Loucy (cell line): ENCODE results near the gene ZNF587.

ENCODE experiments used
- H2AFZ ChIP-seq: fragments of 200-600 bp; sonication (generic); 2 replicates; pipeline ENCODE4 v1.6.0; 2016; ENCODE audit warnings: antibody characterized with exemption, mild to moderate bottlenecking, low read length, moderate library complexity
- H3F3A ChIP-seq: fragments of 200-600 bp; 2 replicates; pipeline ENCODE4 v1.6.0; 2016; ENCODE audit warnings: antibody characterized with exemption, low read depth, mild to moderate bottlenecking
- H3K27me3 ChIP-seq: fragments of 200-600 bp; sonication (generic); 2 replicates; pipeline ENCODE4 v1.6.1; 2014; ENCODE audit warnings: low read length, mild to moderate bottlenecking; ENCODE audit not compliant: insufficient read depth, poor library complexity, severe bottlenecking
- H3K36me3 ChIP-seq: fragments of 200-600 bp; sonication (generic); 2 replicates; pipeline ENCODE4 v1.6.1; 2016; ENCODE audit warnings: low read length; ENCODE audit not compliant: insufficient read depth
- H3K4me1 ChIP-seq: fragments of 200-600 bp; sonication (generic); 2 replicates; pipeline ENCODE4 v1.5.1; 2014; ENCODE audit warnings: low read length, mild to moderate bottlenecking; ENCODE audit not compliant: insufficient read depth, poor library complexity, severe bottlenecking
- H3K4me2 ChIP-seq: fragments of 200-600 bp; sonication (generic); 2 replicates; pipeline ENCODE4 v1.6.0; 2014; ENCODE audit warnings: antibody characterized with exemption, low read length, low read depth, mild to moderate bottlenecking; ENCODE audit not compliant: poor library complexity, severe bottlenecking
- H3K4me3 ChIP-seq: fragments of 200-600 bp; sonication (generic); 2 replicates; pipeline ENCODE4 v1.5.1; 2014; ENCODE audit warnings: low read length, mild to moderate bottlenecking, mixed read lengths; ENCODE audit not compliant: poor library complexity, severe bottlenecking
- H3K79me2 ChIP-seq: fragments of 200-600 bp; sonication (generic); 2 replicates; pipeline ENCODE4 v1.6.1; 2014; ENCODE audit warnings: low read length; ENCODE audit not compliant: insufficient read depth
- H3K9ac ChIP-seq: fragments of 200-600 bp; sonication (generic); 2 replicates; pipeline ENCODE4 v1.6.0; 2014; ENCODE audit warnings: mild to moderate bottlenecking, low read depth, low read length, moderate library complexity; ENCODE audit not compliant: poor library complexity, severe bottlenecking
- H3K9me2 ChIP-seq: fragments of 200-600 bp; sonication (generic); replicated peaks from 2 replicates; pipeline ENCODE4 v1.6.1; 2016; ENCODE audit warnings: low read depth, low read length, mixed read lengths
- H3K9me3 ChIP-seq: fragments of 200-600 bp; sonication (generic); 2 replicates; pipeline ENCODE4 v1.6.1; 2014; ENCODE audit warnings: mild to moderate bottlenecking, antibody characterized with exemption, low read length, low read depth; ENCODE audit not compliant: insufficient read depth
- H4K20me1 ChIP-seq: fragments of 200-600 bp; sonication (generic); 2 replicates; pipeline ENCODE4 v1.6.0; 2014; ENCODE audit warnings: antibody characterized with exemption, low read length, mild to moderate bottlenecking; ENCODE audit not compliant: insufficient read depth, poor library complexity, severe bottlenecking
- EZH2phosphoT487 ChIP-seq: fragments of 200-600 bp; IDR thresholded peaks from 2 replicates; pipeline ENCODE4 v1.6.1; 2018; ENCODE audit warnings: antibody characterized with exemption, mild to moderate bottlenecking, moderate library complexity, borderline replicate concordance
- TF ChIP-seq, protein P1 (sequence below): fragments of 200-600 bp; sonication (generic); conservative IDR thresholded peaks from 2 replicates; pipeline ENCODE4 v1.5.1; 2014; ENCODE audit warnings: mild to moderate bottlenecking, antibody characterized with exemption, low read length

ZNF587 gene

DNA sequence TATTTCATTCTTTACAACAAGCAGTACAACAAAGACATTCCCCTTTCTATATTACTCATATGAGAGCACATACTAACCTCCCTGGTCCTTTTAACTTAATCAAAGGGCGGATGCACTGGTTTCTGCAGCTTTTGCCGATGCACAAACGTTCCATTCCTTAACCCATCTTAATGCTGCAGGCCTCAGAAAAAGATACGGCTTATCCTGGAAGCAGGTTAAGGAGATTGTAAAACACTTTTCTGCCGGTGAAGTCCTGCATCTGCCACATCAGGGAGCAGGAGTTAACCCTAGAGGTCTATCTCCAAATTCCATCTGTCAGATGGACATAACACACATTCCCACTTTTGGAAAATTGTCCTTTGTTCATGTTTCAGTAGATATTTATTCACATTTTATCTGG, 50.7 kb downstream of the ZNF587 start:
- no peak overlapping the region for H2AFZ ChIP-seq
- no peaks in the 10 kb centered on the region for H3K79me2 ChIP-seq
- H3K36me3 ChIP-seq: no peaks in the 10 kb centered on the region
- TF ChIP-seq, protein P1, sequence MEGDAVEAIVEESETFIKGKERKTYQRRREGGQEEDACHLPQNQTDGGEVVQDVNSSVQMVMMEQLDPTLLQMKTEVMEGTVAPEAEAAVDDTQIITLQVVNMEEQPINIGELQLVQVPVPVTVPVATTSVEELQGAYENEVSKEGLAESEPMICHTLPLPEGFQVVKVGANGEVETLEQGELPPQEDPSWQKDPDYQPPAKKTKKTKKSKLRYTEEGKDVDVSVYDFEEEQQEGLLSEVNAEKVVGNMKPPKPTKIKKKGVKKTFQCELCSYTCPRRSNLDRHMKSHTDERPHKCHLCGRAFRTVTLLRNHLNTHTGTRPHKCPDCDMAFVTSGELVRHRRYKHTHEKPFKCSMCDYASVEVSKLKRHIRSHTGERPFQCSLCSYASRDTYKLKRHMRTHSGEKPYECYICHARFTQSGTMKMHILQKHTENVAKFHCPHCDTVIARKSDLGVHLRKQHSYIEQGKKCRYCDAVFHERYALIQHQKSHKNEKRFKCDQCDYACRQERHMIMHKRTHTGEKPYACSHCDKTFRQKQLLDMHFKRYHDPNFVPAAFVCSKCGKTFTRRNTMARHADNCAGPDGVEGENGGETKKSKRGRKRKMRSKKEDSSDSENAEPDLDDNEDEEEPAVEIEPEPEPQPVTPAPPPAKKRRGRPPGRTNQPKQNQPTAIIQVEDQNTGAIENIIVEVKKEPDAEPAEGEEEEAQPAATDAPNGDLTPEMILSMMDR: no peak
- TF ChIP-seq EZH2phosphoT487: no peak
- H3K9ac ChIP-seq: no peak overlapping the region
- no peaks in the 10 kb centered on the region for H3F3A ChIP-seq
- no peak overlapping the region for H3K4me3 ChIP-seq
- H3K9me2 ChIP-seq: no peaks in the 10 kb centered on the region
- H3K27me3 ChIP-seq: no peaks in the 10 kb centered on the region
- H3K4me2 ChIP-seq: no peak overlapping the region
- H3K9me3 ChIP-seq: no peaks in the 10 kb centered on the region
- no peaks in the 10 kb centered on the region for H4K20me1 ChIP-seq
- H3K4me1 ChIP-seq: no peaks in the 10 kb centered on the region

DNA sequence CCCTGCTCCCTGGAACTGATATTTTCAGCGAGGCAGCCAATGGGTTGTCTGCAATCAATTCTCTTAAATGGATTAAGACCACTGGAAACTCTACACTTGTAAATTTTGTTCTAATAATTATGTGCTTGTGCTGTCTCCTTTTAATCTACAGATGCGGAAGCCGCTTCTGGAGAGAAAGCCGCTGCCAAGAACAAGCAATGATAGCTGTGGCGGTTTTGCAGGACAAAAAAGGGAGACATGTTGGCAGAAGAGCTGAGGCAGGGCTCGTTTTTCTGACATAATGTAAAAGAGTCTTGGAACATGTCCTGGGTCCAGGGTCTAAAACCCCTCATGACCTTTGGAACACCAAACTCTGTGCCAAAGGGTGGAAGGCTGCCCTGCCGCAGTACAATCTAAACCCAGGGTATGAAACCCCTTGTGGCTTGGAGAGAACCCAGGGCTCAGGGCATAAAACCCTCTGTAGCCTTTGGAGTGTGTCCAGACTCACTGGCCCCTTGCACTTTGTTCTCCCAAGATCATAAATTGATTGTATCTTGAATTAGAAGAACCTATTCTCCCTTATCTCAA, 54.0 kb downstream of the ZNF587 start:
- Histone ChIP-seq H3K27me3 (no peaks in the 10 kb centered on the region), H4K20me1 (no peaks in the 10 kb centered on the region), H3K4me3 (no peak overlapping the region), H3K36me3 (peaks cover 7% of the 10 kb centered on the region; the same call in 1 of the 2 replicates), H2AFZ (no peak overlapping the region), H3K9me3 (no peaks in the 10 kb centered on the region), H3K9me2 (no peaks in the 10 kb centered on the region), H3F3A (no peaks in the 10 kb centered on the region), H3K4me1 (no peaks in the 10 kb centered on the region), H3K79me2 (no peaks in the 10 kb centered on the region), H3K4me2 (no peak overlapping the region), H3K9ac (no peak overlapping the region)
- TF ChIP-seq, protein P1: no peak
- TF ChIP-seq EZH2phosphoT487: no peak

DNA sequence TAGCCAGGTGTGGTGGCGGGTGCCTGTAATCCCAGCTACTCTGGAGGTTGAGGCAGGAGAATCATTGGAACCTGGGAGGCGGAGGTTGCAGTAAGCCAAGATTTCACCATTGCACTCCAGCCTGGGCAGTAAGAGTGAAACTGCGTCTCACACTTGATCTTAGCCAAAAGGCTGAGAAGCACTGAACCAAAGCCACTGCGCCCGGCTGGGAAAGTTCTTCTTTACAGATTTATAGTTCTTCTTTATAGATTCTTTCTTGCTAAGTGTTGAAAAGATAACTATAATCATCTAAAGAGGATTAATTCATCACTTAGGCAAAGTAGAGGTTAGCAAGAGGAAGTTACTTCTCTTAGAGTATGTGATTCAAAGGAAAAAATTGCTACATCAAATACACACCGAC, 55.6 kb downstream of the ZNF587 start:
- no peaks in the 10 kb centered on the region for H3K9me3 ChIP-seq
- H3K27me3 ChIP-seq: no peaks in the 10 kb centered on the region
- no peaks in the 10 kb centered on the region for H3K4me1 ChIP-seq
- no peak for TF ChIP-seq EZH2phosphoT487
- TF ChIP-seq, protein P1: no peak
- H2AFZ ChIP-seq: no peak overlapping the region
- no peaks in the 10 kb centered on the region for H3K9me2 ChIP-seq
- H3K4me2 ChIP-seq: no peak overlapping the region
- no peak overlapping the region for H3K4me3 ChIP-seq
- H4K20me1 ChIP-seq: no peaks in the 10 kb centered on the region
- no peak overlapping the region for H3K9ac ChIP-seq
- no peaks in the 10 kb centered on the region for H3K79me2 ChIP-seq
- peaks cover 7% of the 10 kb centered on the region; the same call in 1 of the 2 replicates for H3K36me3 ChIP-seq
- no peaks in the 10 kb centered on the region for H3F3A ChIP-seq
